GM19328 (cell line): ENCODE data around the gene TPPP3.

ENCODE experiments used
- ATAC-seq: cut with Tn5 transposase; IDR thresholded peaks from one replicate; pipeline ENCODE4 v1.9.1; 2021; ENCODE audit warnings: mild to moderate bottlenecking, moderate library complexity; ENCODE audit not compliant: unreplicated experiment

TPPP3 gene

GRCh38 chr16:67350324-67350723 lies 43.0 kb downstream of the TPPP3 start:
- no peak for ATAC-seq

GRCh38 chr16:67349172-67349571 lies 44.1 kb downstream of the TPPP3 start:
- no peak for ATAC-seq

GRCh38 chr16:67346341-67346740 lies 47.0 kb downstream of the TPPP3 start:
- no peak for ATAC-seq

- no peak for ATAC-seq
Observed at GRCh38 chr16:67345401-67345800, 47.9 kb downstream of the TPPP3 start.

GRCh38 chr16:67342616-67343015 lies 50.7 kb downstream of the TPPP3 start:
- ATAC-seq: no peak

- ATAC-seq: no peak
Observed at GRCh38 chr16:67341250-67341649, 52.0 kb downstream of the TPPP3 start.
